Lower leg skin (tissue), 4 donors: ENCODE results near the gene RBFOX2. TPM values are rescaled to one million over a fixed set of nuclear protein-coding genes. Genes with fewer than 3 reads are reported as not detected.

Source experiments
- DNase-seq, 2 donors: peaks; one replicate each; pipeline ENCODE4 v3.0.0-alpha.2; 2019; ENCODE audit warnings: low spot score in 2 of 2
- H3K4me3 ChIP-seq: fragments of 200-600 bp; sonication (generic); 2 replicates; pipeline ENCODE4 v1.5.1; 2017; ENCODE audit warnings: mild to moderate bottlenecking, low read depth; ENCODE audit not compliant: poor library complexity, severe bottlenecking
- CTCF ChIP-seq, 3 donors: fragments of 450-650 bp; IDR thresholded peaks; one replicate each; pipeline ENCODE4 v1.5.1; 2016; ENCODE audit warnings: antibody characterized with exemption in 3 of 3, mild to moderate bottlenecking in 3 of 3, moderate library complexity in 2 of 3
- POLR2A ChIP-seq, 2 donors: fragments of 450-650 bp; IDR thresholded peaks; one replicate each; pipeline ENCODE4 v1.6.1; 2016 to 2017; ENCODE audit warnings: antibody characterized with exemption in 2 of 2, mild to moderate bottlenecking in 1 of 2, moderate library complexity in 1 of 2
- WGBS, 2 donors: methylation state at CpG; one replicate each; pipeline ENCODE4 v1.1.5; 2018; 5-methylcytosine and 5-hydroxymethylcytosine counted together
- intact Hi-C: fragments of 100-400 bp; cut with DNase I; formaldehyde crosslinking; loops from one replicate; pipeline ENCODE4 v1.15.0; 2023; ENCODE audit warnings: low total_unique reads
- total RNA-seq, 4 donors: library from RNA; depleted of rRNA; stranded (reverse); fragments of >200 nt; gene quantifications; one replicate each; pipeline ENCODE4 v1.1.0, GENCODE V29; 2016

Gene RBFOX2
- total RNA-seq, 4 donors from 2014 or later = 40.9 to 56.5 (median 51.1) TPM

GRCh38 chr22:35958334-35958733, 70.3 kb downstream of the RBFOX2 start:
- DNase-seq = no peak
- WGBS, 2 donors = 77 to 82% methylated on average over 2 of the region's 2 CpGs
- no peak overlapping the region for H3K4me3 ChIP-seq
- no peak for TF ChIP-seq CTCF (IDR thresholded peaks at IDR 0.05)
- no peak for TF ChIP-seq POLR2A (IDR thresholded peaks at IDR 0.05)
- intact Hi-C loops = no loop called here

GRCh38 chr22:35957589-35957988, 71.0 kb downstream of the RBFOX2 start:
- WGBS, 2 donors = 47 to 48% methylated on average over 1 of the region's 1 CpG
- intact Hi-C loops = no loop called here
- TF ChIP-seq POLR2A (IDR thresholded peaks at IDR 0.05) (no peak), CTCF (IDR thresholded peaks at IDR 0.05) (no peak)
- DNase-seq = no peak
- no peak overlapping the region for H3K4me3 ChIP-seq

GRCh38 chr22:35956850-35957249, 71.8 kb downstream of the RBFOX2 start:
- no peak for DNase-seq
- 80% methylated on average over 3 of the region's 3 CpGs for WGBS, 2 donors
- H3K4me3 ChIP-seq = no peak overlapping the region
- intact Hi-C loops = no loop called here
- TF ChIP-seq CTCF (IDR thresholded peaks at IDR 0.05) = no peak
- no peak for TF ChIP-seq POLR2A (IDR thresholded peaks at IDR 0.05)

- H3K4me3 ChIP-seq = no peak overlapping the region
- intact Hi-C loops = no loop called here
- DNase-seq = no peak
- 95 to 97% methylated on average over 7 of the region's 7 CpGs for WGBS, 2 donors
- TF ChIP-seq POLR2A (IDR thresholded peaks at IDR 0.05) (no peak), CTCF (IDR thresholded peaks at IDR 0.05) (no peak)
These were observed 73.1 kb downstream of the RBFOX2 start for GRCh38 chr22:35955546-35955945.

GRCh38 chr22:35952576-35952975, 76.0 kb downstream of the RBFOX2 start:
- DNase-seq = no peak
- intact Hi-C loops = no loop called here
- TF ChIP-seq CTCF (IDR thresholded peaks at IDR 0.05) = no peak
- TF ChIP-seq POLR2A (IDR thresholded peaks at IDR 0.05) = no peak
- no peak overlapping the region for H3K4me3 ChIP-seq

- no peak overlapping the region for H3K4me3 ChIP-seq
- intact Hi-C loops = no loop called here
- no peak for DNase-seq
- WGBS, 2 donors = 78 to 83% methylated on average over 2 of the region's 2 CpGs
- no peak for TF ChIP-seq POLR2A (IDR thresholded peaks at IDR 0.05)
- TF ChIP-seq CTCF (IDR thresholded peaks at IDR 0.05) = no peak
These were observed 78.4 kb downstream of the RBFOX2 start for GRCh38 chr22:35950262-35950661.
